ENCODE data around the gene GRIA1. TPM values are rescaled to one million over a fixed set of nuclear protein-coding genes. Genes with fewer than 3 reads are reported as not detected.

Gene GRIA1
- total RNA-seq, 2 experiments from 2014 or later = not detected

- no peak overlapping the region for H3K4me3 Mint-ChIP-seq
- no peak for DNase-seq
- H3K27me3 Mint-ChIP-seq (ENCODE audit: low read depth) = peaks cover 2% of the 10 kb centered on the region
- CTCF ChIA-PET = interaction anchor here (0.7 kb wide), 1 partner anchor 1004 kb away, joined by 3 read pairs; no protein-coding TSS in a partner anchor
- no peaks in the 10 kb centered on the region for H3K36me3 Mint-ChIP-seq (ENCODE audit: low read depth)
- intact Hi-C loops (cut with micrococcal nuclease) = no loop called here
- H3K4me1 Mint-ChIP-seq (ENCODE audit: low read depth) = no peaks in the 10 kb centered on the region
- H3K27ac Mint-ChIP-seq = no peak overlapping the region
- H3K9me3 Mint-ChIP-seq = no peaks in the 10 kb centered on the region
These were observed 18.2 kb downstream of the GRIA1 start for GRCh38 chr5:153508700-153509099.

GRCh38 chr5:153511622-153512021 lies 21.2 kb downstream of the GRIA1 start:
- H3K4me1 Mint-ChIP-seq (ENCODE audit: low read depth) = no peaks in the 10 kb centered on the region
- intact Hi-C loops (cut with micrococcal nuclease) = no loop called here
- DNase-seq = no peak
- H3K9me3 Mint-ChIP-seq = no peaks in the 10 kb centered on the region
- no peak overlapping the region for H3K4me3 Mint-ChIP-seq
- no peaks in the 10 kb centered on the region for H3K36me3 Mint-ChIP-seq (ENCODE audit: low read depth)
- H3K27me3 Mint-ChIP-seq (ENCODE audit: low read depth) = peaks cover 2% of the 10 kb centered on the region
- no peak overlapping the region for H3K27ac Mint-ChIP-seq
- CTCF ChIA-PET = no interaction called here

DNA sequence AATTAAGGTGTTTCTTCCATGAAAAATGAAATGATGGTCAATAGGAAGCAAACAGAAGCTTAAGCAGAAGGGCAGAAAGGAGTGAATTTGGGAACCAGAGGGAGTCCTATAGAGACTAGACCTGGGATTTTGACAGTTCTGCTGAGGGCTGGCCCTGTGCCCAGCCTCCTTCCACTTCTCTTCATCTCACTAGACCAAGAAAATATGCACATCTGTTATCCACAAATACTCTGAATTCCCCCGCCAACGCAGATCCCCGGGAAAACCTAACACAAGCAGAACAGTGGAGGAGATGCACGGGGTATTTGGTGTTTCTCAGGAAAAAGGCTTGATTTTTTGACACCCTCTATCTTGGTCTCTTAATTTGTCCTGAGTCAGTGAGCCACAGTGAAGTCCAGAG lies 22.7 kb downstream of the GRIA1 start:
- no peak overlapping the region for H3K4me3 Mint-ChIP-seq
- CTCF ChIA-PET = no interaction called here
- intact Hi-C loops (cut with micrococcal nuclease) = no loop called here
- no peaks in the 10 kb centered on the region for H3K9me3 Mint-ChIP-seq
- H3K27me3 Mint-ChIP-seq (ENCODE audit: low read depth) = no peaks in the 10 kb centered on the region
- DNase-seq = no peak
- no peak overlapping the region for H3K27ac Mint-ChIP-seq
- no peaks in the 10 kb centered on the region for H3K4me1 Mint-ChIP-seq (ENCODE audit: low read depth)
- H3K36me3 Mint-ChIP-seq (ENCODE audit: low read depth) = no peaks in the 10 kb centered on the region

DNA sequence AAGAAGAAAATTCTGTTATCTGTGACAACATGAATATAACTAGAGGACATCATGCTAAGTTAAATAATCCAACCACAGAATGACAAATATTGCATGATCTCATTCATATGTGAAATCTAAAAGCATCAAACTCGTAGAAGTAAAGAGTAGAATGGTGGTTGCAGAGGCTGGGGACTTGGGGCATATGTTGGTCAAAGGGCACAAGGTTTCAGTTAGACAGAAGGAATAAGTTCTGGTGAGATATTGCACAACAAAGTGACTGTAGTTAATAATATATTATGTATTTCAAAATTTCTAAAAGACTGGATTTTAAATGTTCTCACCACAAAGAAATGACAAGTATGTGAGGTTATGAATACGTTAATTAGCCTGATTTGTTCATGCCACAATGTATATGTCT lies 24.8 kb downstream of the GRIA1 start:
- no peak overlapping the region for H3K27ac Mint-ChIP-seq
- CTCF ChIA-PET = no interaction called here
- no peaks in the 10 kb centered on the region for H3K9me3 Mint-ChIP-seq
- no peaks in the 10 kb centered on the region for H3K36me3 Mint-ChIP-seq (ENCODE audit: low read depth)
- intact Hi-C loops (cut with micrococcal nuclease) = no loop called here
- DNase-seq = no peak
- H3K4me1 Mint-ChIP-seq (ENCODE audit: low read depth) = no peaks in the 10 kb centered on the region
- H3K27me3 Mint-ChIP-seq (ENCODE audit: low read depth) = no peaks in the 10 kb centered on the region
- H3K4me3 Mint-ChIP-seq = no peak overlapping the region

DNA sequence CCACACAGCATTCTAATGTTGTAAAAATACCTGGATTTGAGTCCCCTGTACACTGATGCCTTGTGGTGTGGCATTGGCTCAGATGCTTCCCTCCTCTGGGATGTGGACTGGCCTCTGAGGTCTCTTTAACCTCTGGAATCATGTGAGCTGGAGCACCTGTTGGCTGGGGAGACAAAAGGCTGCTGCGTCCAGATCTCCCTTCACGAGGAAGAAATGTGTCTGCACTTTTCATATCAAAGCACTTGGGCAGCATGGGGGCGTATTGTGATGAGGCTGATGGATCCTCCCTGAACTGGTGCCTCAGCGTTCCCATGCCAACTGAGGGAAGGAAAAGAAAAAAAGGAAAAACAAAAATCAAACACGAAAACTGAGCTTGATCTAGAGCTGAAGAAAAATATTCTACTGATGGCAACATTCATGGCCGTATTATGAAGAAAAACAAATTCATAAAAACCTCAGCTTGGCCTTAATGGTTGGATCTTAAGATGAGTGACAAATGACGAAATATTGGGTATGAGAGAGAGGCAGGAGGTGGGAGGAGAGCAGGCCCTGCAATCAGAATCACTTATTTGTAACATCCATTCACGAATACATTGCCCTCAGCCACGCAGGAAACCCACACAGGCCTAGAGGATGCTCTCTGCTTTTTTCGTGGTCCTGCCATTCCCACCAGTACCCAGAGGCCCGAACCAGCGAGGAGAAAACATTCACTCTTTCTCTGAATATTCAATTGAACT lies 26.2 kb downstream of the GRIA1 start:
- Mint-ChIP-seq H3K4me1 (ENCODE audit: low read depth) (no peaks in the 10 kb centered on the region), H3K4me3 (no peak overlapping the region), H3K36me3 (ENCODE audit: low read depth) (no peaks in the 10 kb centered on the region), H3K9me3 (no peaks in the 10 kb centered on the region), H3K27me3 (ENCODE audit: low read depth) (no peaks in the 10 kb centered on the region), H3K27ac (no peak overlapping the region)
- DNase-seq = no peak
- CTCF ChIA-PET = no interaction called here
- intact Hi-C loops (cut with micrococcal nuclease) = no loop called here

DNA sequence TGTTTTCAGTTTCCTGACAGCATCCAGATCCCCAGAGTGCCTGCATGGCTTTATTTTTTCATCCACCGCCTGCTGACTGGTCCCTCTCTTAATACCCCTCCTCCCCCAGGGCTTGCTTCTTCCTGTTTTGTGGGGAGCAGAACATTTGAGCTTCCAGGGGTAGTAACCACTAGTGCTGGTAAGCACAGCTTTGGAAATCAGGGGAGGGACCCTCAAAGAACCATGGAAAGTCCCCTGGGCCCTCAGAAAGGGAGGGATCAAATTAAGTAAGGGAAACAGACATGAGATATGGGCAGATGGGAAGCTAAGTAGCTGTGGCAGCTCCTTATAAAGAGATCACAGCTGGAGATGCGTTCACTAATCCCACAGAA lies 26.8 kb downstream of the GRIA1 start:
- intact Hi-C loops (cut with micrococcal nuclease) = no loop called here
- CTCF ChIA-PET = no interaction called here
- H3K27ac Mint-ChIP-seq = no peak overlapping the region

DNA sequence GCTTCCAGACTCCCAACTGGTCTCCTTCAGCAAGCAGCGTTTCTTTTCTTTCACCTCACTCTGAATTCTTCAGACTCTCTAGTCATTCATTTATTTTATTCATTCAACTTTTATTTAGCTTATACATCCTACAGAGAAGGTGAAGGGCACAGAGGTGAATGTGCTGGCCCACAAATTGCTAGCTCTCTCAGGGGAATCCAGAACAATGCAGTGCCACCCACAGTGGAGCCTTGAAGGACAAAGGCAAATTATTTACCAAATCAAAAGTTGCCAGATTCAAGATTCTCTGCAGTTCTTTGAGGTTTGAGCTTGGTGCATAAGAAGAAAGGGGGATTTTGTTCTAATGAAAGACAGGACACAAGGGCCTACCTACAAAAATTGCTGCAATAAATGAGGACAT lies 29.7 kb downstream of the GRIA1 start:
- no peaks in the 10 kb centered on the region for H3K36me3 Mint-ChIP-seq (ENCODE audit: low read depth)
- no peaks in the 10 kb centered on the region for H3K4me1 Mint-ChIP-seq (ENCODE audit: low read depth)
- H3K27me3 Mint-ChIP-seq (ENCODE audit: low read depth) = no peaks in the 10 kb centered on the region
- H3K4me3 Mint-ChIP-seq = no peak overlapping the region
- H3K27ac Mint-ChIP-seq = no peak overlapping the region
- CTCF ChIA-PET = interaction anchor here (0.6 kb wide), 1 partner anchor 27 kb away, joined by 3 read pairs; no protein-coding TSS in a partner anchor
- intact Hi-C loops (cut with micrococcal nuclease) = no loop called here
- no peak for DNase-seq
- H3K9me3 Mint-ChIP-seq = no peaks in the 10 kb centered on the region

More for the DNA sequence above, 26.8 kb downstream of the GRIA1 start:
- Mint-ChIP-seq H3K4me3 (no peak overlapping the region), H3K27me3 (ENCODE audit: low read depth) (no peaks in the 10 kb centered on the region), H3K36me3 (ENCODE audit: low read depth) (no peaks in the 10 kb centered on the region), H3K4me1 (ENCODE audit: low read depth) (no peaks in the 10 kb centered on the region), H3K9me3 (no peaks in the 10 kb centered on the region)
- DNase-seq = no peak

GRCh38 chr5:153520952-153521351 lies 30.5 kb downstream of the GRIA1 start:
- intact Hi-C loops (cut with micrococcal nuclease) = no loop called here
- no peak overlapping the region for H3K27ac Mint-ChIP-seq
- H3K27me3 Mint-ChIP-seq (ENCODE audit: low read depth) = no peaks in the 10 kb centered on the region
- no peaks in the 10 kb centered on the region for H3K9me3 Mint-ChIP-seq
- CTCF ChIA-PET = no interaction called here
- no peak for DNase-seq
- no peaks in the 10 kb centered on the region for H3K36me3 Mint-ChIP-seq (ENCODE audit: low read depth)
- H3K4me3 Mint-ChIP-seq = no peak overlapping the region
- no peaks in the 10 kb centered on the region for H3K4me1 Mint-ChIP-seq (ENCODE audit: low read depth)

DNA sequence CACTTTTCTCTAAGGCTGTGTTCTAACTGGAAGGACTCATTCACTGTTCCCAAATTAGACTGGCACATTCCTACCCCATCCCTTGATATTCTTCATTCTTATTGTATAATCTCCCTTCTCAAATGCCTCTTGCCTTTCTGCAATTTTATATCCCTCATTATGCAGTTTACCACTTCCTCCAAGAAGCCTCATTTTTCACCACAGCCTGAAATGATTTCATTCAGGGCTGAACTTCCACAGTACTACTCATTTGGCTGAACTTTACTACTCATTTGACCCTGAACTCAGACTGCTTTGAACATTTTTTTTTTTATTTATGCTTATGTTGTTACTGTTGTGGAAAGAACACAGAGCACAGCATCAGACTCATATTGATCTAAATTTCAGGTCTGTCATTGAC lies 32.7 kb downstream of the GRIA1 start:
- no peaks in the 10 kb centered on the region for H3K27me3 Mint-ChIP-seq (ENCODE audit: low read depth)
- intact Hi-C loops (cut with micrococcal nuclease) = no loop called here
- no peaks in the 10 kb centered on the region for H3K36me3 Mint-ChIP-seq (ENCODE audit: low read depth)
- DNase-seq = no peak
- H3K4me3 Mint-ChIP-seq = no peak overlapping the region
- CTCF ChIA-PET = no interaction called here
- no peak overlapping the region for H3K27ac Mint-ChIP-seq
- no peaks in the 10 kb centered on the region for H3K4me1 Mint-ChIP-seq (ENCODE audit: low read depth)
- H3K9me3 Mint-ChIP-seq = no peaks in the 10 kb centered on the region

- Mint-ChIP-seq H3K27ac (no peak overlapping the region), H3K9me3 (no peaks in the 10 kb centered on the region), H3K27me3 (ENCODE audit: low read depth) (no peaks in the 10 kb centered on the region), H3K4me1 (ENCODE audit: low read depth) (no peaks in the 10 kb centered on the region), H3K36me3 (ENCODE audit: low read depth) (no peaks in the 10 kb centered on the region), H3K4me3 (no peak overlapping the region)
- no peak for DNase-seq
- intact Hi-C loops (cut with micrococcal nuclease) = no loop called here
- CTCF ChIA-PET = interaction anchor here (0.6 kb wide), 1 partner anchor 958 kb away, joined by 3 read pairs; no protein-coding TSS in a partner anchor
These were observed 33.4 kb downstream of the GRIA1 start for GRCh38 chr5:153523831-153524230.

DNA sequence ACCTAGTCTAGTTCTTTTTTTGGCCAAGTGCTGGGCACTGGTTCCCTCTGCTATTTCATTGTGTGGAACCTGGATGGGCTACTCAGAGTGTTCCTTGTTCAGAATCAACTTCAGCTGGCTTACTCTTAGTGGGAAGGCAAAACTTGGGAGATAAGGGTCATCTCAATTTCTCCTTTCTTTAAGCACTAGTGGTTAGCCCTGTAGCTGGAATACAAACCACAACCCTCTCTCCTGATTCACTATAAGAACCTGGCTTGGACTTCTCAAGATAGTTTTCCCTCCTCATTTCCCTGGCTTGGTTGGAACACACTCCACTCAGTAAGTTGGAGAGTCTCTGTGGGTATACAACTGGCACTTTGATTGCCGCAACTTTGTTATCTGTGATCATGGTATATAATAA lies 35.1 kb downstream of the GRIA1 start:
- no peaks in the 10 kb centered on the region for H3K9me3 Mint-ChIP-seq
- intact Hi-C loops (cut with micrococcal nuclease) = no loop called here
- no peaks in the 10 kb centered on the region for H3K36me3 Mint-ChIP-seq (ENCODE audit: low read depth)
- DNase-seq = no peak
- no peak overlapping the region for H3K27ac Mint-ChIP-seq
- no peaks in the 10 kb centered on the region for H3K4me1 Mint-ChIP-seq (ENCODE audit: low read depth)
- CTCF ChIA-PET = no interaction called here
- H3K4me3 Mint-ChIP-seq = no peak overlapping the region
- no peaks in the 10 kb centered on the region for H3K27me3 Mint-ChIP-seq (ENCODE audit: low read depth)

- H3K4me1 Mint-ChIP-seq (ENCODE audit: low read depth) = no peaks in the 10 kb centered on the region
- no peaks in the 10 kb centered on the region for H3K27me3 Mint-ChIP-seq (ENCODE audit: low read depth)
- H3K9me3 Mint-ChIP-seq = no peaks in the 10 kb centered on the region
- H3K4me3 Mint-ChIP-seq = no peak overlapping the region
- CTCF ChIA-PET = interaction anchor here (1.5 kb wide), 1 partner anchor 11 kb away, joined by 3 read pairs; no protein-coding TSS in a partner anchor
- no peaks in the 10 kb centered on the region for H3K36me3 Mint-ChIP-seq (ENCODE audit: low read depth)
- no peak for DNase-seq
- no peak overlapping the region for H3K27ac Mint-ChIP-seq
- intact Hi-C loops (cut with micrococcal nuclease) = no loop called here
These were observed 40.1 kb downstream of the GRIA1 start for GRCh38 chr5:153530357-153531143.

- Mint-ChIP-seq H3K36me3 (ENCODE audit: low read depth) (no peaks in the 10 kb centered on the region), H3K4me1 (ENCODE audit: low read depth) (no peaks in the 10 kb centered on the region), H3K27me3 (ENCODE audit: low read depth) (no peaks in the 10 kb centered on the region), H3K9me3 (no peaks in the 10 kb centered on the region), H3K4me3 (no peak overlapping the region), H3K27ac (no peak overlapping the region)
- no peak for DNase-seq
- CTCF ChIA-PET = no interaction called here
- intact Hi-C loops (cut with micrococcal nuclease) = no loop called here
These were observed 43.1 kb downstream of the GRIA1 start for GRCh38 chr5:153533546-153533945.

Measured in activated naive CD4-positive, alpha-beta T cell treated with anti-CD3 and anti-CD28 coated beads for 36 hours (primary cell).